Measurements from ENCODE around the gene STMN1. TPM values are rescaled to one million over a fixed set of nuclear protein-coding genes. Genes with fewer than 3 reads are reported as not detected.

Gene STMN1
- total RNA-seq, 1 donor from 2014 or later, result 591 TPM

DNA sequence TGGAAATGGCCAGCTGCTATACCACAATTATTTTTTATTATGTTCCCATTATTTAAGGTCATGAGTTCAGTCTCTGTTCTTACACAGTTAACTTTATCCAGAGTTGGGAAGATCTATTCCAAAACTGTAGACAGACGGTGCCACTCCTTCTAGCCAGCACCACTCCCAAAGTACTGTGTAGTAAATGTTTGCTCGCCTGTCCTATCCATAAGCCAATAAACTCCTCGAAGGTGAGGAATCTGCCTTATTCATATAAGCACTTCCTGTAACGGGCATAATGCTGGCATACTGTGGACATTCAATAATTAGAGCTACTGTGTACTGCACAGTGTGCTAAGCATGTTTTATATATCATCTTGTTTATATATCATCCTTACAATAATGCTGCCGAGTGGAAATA, 26.1 kb upstream of the STMN1 start:
- DNase-seq (ENCODE audit: extremely low spot score, unreplicated experiment), result no peak
- Mint-ChIP-seq H3K4me1 (ENCODE audit: unreplicated experiment) (peaks cover 26% of the 10 kb centered on the region), H3K4me3 (no peak overlapping the region), H3K36me3 (no peaks in the 10 kb centered on the region), H3K9me3 (no peaks in the 10 kb centered on the region), H3K27ac (no peak overlapping the region), H3K27me3 (peaks cover 5% of the 10 kb centered on the region)
- TF ChIP-seq, protein P1, sequence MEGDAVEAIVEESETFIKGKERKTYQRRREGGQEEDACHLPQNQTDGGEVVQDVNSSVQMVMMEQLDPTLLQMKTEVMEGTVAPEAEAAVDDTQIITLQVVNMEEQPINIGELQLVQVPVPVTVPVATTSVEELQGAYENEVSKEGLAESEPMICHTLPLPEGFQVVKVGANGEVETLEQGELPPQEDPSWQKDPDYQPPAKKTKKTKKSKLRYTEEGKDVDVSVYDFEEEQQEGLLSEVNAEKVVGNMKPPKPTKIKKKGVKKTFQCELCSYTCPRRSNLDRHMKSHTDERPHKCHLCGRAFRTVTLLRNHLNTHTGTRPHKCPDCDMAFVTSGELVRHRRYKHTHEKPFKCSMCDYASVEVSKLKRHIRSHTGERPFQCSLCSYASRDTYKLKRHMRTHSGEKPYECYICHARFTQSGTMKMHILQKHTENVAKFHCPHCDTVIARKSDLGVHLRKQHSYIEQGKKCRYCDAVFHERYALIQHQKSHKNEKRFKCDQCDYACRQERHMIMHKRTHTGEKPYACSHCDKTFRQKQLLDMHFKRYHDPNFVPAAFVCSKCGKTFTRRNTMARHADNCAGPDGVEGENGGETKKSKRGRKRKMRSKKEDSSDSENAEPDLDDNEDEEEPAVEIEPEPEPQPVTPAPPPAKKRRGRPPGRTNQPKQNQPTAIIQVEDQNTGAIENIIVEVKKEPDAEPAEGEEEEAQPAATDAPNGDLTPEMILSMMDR (conservative IDR thresholded peaks at IDR 0.05), result no peak

DNA sequence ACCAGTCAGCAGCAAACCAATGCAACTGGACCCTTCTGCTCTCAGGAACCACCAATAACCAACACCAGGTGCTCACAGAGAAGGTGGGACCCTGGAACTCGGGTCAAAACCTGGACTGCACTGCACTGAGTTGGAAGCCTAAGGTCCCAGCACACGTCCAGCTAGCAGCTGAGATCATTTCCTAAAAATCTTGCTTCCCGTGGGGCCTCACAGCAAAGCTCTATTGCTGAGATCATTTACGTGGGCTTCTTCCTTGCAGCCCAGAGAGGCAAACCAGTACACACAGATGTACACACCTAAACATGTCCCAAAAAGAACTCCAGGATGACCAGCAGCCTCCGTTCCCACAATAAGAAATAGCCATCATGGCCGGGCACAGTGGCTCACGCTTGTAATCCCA, 22.8 kb upstream of the STMN1 start:
- Mint-ChIP-seq H3K36me3 (no peaks in the 10 kb centered on the region), H3K27ac (no peak overlapping the region), H3K27me3 (peaks cover 5% of the 10 kb centered on the region), H3K4me3 (no peak overlapping the region), H3K9me3 (no peaks in the 10 kb centered on the region), H3K4me1 (ENCODE audit: unreplicated experiment) (peaks cover 32% of the 10 kb centered on the region)
- TF ChIP-seq, protein P1 (conservative IDR thresholded peaks at IDR 0.05), result no peak
- DNase-seq (ENCODE audit: extremely low spot score, unreplicated experiment), result no peak

DNA sequence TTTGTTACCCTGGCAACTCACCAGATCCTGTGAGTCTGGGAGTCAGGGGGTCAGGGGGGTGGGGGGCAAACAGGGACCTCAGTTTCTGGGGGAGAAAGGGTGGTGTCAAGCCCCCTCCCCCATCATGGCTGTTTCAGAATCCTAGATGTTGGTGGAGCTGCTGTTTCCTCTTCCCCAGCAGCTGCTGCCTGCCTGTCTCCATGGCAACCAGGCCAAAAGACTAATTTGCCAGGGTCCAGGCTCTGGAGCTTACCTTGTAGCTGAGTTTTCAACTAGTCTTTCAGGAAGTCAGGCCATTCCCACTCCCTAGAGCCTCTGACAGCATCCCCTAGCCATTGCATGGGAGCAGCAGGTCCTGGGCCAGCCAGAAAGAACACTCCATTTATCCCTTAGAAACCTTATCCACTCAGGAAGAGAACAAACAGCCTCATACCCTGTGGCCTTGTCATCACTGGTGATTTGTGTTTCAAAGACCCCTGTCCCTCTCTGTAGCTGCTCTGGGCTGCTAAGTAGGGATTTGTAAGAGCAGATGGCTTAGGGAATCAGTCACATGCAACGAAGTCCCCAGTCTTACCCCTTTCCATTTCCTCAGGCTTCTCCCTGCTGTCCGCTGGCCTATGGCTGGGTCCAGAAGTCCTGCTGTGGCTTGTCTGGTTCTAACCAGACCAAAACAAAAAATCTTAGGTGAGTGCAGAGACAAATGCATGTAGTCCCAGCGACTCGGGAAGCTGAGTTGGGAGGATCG, 21.5 kb upstream of the STMN1 start:
- H3K36me3 Mint-ChIP-seq, result no peaks in the 10 kb centered on the region
- peak overlapping the region; percentile 63 for H3K27ac Mint-ChIP-seq
- H3K4me3 Mint-ChIP-seq, result peak overlapping the region; percentile 22
- H3K27me3 Mint-ChIP-seq, result peaks cover 4% of the 10 kb centered on the region
- H3K4me1 Mint-ChIP-seq (ENCODE audit: unreplicated experiment), result peaks cover 21% of the 10 kb centered on the region
- H3K9me3 Mint-ChIP-seq, result no peaks in the 10 kb centered on the region
- no peak for DNase-seq (ENCODE audit: extremely low spot score, unreplicated experiment)
- TF ChIP-seq, protein P1 (conservative IDR thresholded peaks at IDR 0.05), result no peak

DNA sequence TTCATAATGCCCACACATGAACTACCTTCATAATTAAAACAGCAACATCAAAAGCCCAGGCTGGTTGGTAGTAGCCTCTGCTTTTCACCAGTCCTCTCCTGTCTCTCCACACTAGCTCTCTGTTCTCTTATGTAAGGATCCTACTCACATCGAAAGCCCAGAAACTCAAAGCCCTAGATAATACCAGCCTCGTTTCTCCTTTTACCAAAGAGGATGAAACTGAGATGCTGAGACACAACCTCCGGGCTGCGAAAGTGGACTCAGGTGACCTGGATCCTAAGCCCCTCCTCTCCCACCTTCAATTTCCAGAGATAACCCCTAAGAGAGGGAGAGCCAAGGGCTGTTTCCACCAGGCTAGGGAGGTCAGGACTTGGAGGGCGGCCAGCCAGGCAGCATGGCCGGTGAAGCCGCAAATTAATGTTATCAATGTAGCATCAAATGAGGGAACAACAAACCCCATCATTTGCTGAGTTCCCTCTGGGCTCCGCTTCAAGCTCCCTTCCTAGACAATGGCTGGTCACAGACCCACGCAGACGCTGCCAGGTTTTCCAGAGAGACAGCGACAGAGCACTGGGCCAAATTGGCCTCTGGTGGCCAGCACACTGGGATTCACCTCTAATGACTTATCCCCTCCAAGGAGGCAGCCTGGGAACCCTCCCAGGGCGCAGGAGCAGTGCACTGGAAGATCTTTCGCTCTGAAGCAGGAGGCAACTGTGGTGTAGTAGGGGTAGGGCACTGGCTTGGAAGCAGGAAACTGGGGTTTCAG, 20.7 kb upstream of the STMN1 start:
- peak overlapping the region; percentile 63 for H3K27ac Mint-ChIP-seq
- no peaks in the 10 kb centered on the region for H3K36me3 Mint-ChIP-seq
- H3K4me3 Mint-ChIP-seq, result peak overlapping the region; percentile 22
- H3K4me1 Mint-ChIP-seq (ENCODE audit: unreplicated experiment), result peaks cover 27% of the 10 kb centered on the region
- DNase-seq (ENCODE audit: extremely low spot score, unreplicated experiment), result no peak
- TF ChIP-seq, protein P1 (conservative IDR thresholded peaks at IDR 0.05), result no peak
- H3K9me3 Mint-ChIP-seq, result no peaks in the 10 kb centered on the region
- peaks cover 10% of the 10 kb centered on the region for H3K27me3 Mint-ChIP-seq

DNA sequence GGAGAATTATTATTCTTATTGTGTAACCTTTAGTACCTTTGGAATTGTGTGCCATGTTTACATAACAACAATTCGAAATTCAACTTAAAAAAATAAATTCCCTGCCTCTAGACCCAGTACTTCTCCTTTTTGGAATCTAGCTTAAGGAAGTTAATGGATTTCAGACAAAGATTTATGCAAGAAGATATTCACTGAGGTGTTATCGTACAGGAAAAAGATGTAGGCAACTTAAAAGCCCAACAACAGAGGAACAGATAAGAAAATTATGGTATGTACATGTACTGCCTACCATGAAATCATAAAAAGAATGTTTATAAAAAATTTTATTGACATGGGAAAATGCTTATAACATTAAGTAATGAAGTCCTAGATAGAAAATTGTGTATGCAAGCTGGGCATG, 18.2 kb upstream of the STMN1 start:
- H3K36me3 Mint-ChIP-seq, result no peaks in the 10 kb centered on the region
- H3K27me3 Mint-ChIP-seq, result peaks cover 14% of the 10 kb centered on the region
- no peak overlapping the region for H3K4me3 Mint-ChIP-seq
- no peaks in the 10 kb centered on the region for H3K9me3 Mint-ChIP-seq
- no peak for DNase-seq (ENCODE audit: extremely low spot score, unreplicated experiment)
- H3K27ac Mint-ChIP-seq, result no peak overlapping the region
- TF ChIP-seq, protein P1 (conservative IDR thresholded peaks at IDR 0.05), result no peak
- H3K4me1 Mint-ChIP-seq (ENCODE audit: unreplicated experiment), result peaks cover 29% of the 10 kb centered on the region

Data from type B pancreatic cell (in vitro differentiated cells).